ENCODE data around the gene PDGFD. TPM values are rescaled to one million over a fixed set of nuclear protein-coding genes. Genes with fewer than 3 reads are reported as not detected.

Gene PDGFD
- total and polyA plus RNA-seq, 9 donors = 42.8 to 134 (median 77.9) TPM

DNA sequence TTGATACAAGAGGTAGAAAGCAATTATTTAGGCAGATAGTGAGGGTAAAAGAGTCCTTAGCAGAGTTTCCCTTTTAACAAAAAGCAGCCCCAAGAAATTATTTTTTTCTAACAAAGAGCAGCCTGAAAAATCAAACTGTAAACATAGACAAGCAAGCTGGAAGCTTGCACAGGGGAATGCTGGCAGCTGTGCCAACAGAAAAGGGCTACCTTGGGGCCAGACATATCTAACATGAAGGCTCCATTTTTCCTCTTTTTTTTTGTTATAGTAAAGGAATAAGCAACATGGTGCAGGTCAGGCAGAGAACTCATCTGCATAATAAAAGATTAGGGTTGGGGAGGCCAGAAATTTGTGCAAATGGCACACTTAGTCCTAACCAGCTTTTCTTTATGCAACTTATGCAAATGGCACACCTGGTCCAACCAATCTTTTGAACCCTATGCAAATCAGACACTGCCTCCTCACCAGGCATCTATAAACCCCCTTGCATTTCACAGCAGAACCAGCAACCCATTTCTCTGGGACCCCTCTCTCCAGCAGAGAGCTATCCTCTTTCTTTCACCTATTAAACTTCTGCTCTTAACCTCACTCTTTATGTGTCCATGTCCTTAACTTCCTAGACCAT, 41.8 kb downstream of the PDGFD start:
- TF ChIP-seq, protein P1, sequence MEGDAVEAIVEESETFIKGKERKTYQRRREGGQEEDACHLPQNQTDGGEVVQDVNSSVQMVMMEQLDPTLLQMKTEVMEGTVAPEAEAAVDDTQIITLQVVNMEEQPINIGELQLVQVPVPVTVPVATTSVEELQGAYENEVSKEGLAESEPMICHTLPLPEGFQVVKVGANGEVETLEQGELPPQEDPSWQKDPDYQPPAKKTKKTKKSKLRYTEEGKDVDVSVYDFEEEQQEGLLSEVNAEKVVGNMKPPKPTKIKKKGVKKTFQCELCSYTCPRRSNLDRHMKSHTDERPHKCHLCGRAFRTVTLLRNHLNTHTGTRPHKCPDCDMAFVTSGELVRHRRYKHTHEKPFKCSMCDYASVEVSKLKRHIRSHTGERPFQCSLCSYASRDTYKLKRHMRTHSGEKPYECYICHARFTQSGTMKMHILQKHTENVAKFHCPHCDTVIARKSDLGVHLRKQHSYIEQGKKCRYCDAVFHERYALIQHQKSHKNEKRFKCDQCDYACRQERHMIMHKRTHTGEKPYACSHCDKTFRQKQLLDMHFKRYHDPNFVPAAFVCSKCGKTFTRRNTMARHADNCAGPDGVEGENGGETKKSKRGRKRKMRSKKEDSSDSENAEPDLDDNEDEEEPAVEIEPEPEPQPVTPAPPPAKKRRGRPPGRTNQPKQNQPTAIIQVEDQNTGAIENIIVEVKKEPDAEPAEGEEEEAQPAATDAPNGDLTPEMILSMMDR (IDR thresholded peaks at IDR 0.05) = no peak
- no peak for TF ChIP-seq POLR2A (IDR thresholded peaks at IDR 0.05)
- no peak for TF ChIP-seq EP300 (IDR thresholded peaks at IDR 0.05)
- no peaks in the 10 kb centered on the region for H3K27me3 ChIP-seq
- DNase-seq = no peak
- peak overlapping the region in 1 of 2 donors; percentile 1 for H3K27ac ChIP-seq
- no peaks in the 10 kb centered on the region for H3K36me3 ChIP-seq
- no peaks in the 10 kb centered on the region for H3K9me3 ChIP-seq
- H3K4me3 ChIP-seq = no peak overlapping the region
- H3K4me1 ChIP-seq (ENCODE audit: insufficient read depth) = peaks cover 4% of the 10 kb centered on the region
- intact Hi-C loops (cut with DNase I) = no loop called here

DNA sequence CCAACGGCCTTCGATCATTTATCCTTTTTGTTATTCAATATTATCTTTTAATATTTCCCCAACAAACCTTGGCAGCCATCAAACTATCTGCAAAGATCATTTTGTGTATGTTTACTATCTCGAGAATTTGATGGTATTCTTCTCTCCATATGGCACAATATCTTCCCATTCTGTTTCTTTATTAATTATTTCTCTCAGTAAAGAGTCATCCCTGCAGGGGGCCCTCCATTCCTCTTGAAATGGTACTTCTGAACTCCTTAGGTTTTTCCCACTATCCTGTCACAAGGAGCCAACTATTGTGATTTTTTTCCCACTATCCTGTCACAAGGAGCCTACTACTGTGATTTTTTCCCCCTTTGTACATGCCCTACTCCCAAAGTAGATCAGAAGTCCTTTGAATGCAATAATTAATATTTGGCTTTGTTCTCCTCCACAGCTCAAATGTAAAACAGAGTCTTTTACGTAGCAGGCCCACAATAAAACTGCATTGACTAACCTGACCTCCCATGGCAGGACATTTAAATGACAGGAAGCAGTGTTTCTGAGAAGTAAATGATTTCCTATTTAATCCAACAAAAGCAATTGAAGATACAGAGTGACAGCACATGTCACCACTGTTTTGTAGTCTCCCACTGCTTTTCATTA, 43.3 kb downstream of the PDGFD start:
- no peaks in the 10 kb centered on the region for H3K36me3 ChIP-seq
- H3K27ac ChIP-seq = peak overlapping the region in 1 of 2 donors; percentile 1
- 60 to 80% (median 79%) methylated on average over 4 of the region's 4 CpGs for WGBS, 3 donors

DNA sequence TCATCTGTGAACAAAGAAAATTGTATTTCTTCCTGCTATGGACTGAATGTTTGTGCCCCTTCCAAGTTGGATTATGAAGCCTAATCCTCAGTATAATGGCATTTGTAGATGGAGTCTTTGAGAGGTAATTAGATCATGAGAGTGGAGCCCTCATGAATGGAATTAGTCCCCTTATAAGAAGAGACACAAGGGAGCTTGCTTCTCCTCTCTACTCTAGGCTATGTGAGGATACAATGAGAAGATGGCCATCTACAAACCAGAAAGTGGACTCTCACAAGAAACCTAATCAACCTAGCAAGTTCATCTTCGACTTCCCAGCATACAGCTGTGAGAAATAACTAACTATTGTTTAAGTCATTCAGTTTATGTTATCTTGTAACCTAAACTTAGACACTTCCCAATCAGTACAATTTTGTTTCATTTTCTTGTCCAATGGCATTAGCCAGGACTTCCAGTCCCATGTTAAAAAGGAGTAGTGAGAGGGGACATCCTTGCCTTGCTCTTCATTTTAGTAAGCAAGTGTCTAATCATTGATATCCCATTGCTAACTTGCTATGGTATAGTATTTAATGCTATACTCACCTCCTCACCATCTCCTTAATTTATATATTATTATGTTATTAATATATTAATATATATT, 45.7 kb downstream of the PDGFD start:
- TF ChIP-seq, protein P1 (IDR thresholded peaks at IDR 0.05) = no peak
- no peak for TF ChIP-seq EP300 (IDR thresholded peaks at IDR 0.05)
- TF ChIP-seq POLR2A (IDR thresholded peaks at IDR 0.05) = no peak
- H3K4me1 ChIP-seq (ENCODE audit: insufficient read depth) = peaks cover 4% of the 10 kb centered on the region
- no peaks in the 10 kb centered on the region for H3K27me3 ChIP-seq
- no peaks in the 10 kb centered on the region for H3K9me3 ChIP-seq
- no peak overlapping the region for H3K27ac ChIP-seq
- H3K4me3 ChIP-seq = no peak overlapping the region
- no peak for DNase-seq
- intact Hi-C loops (cut with DNase I) = no loop called here
- WGBS, 3 donors = 93 to 98% (median 97%) methylated on average over 1 of the region's 1 CpG
- H3K36me3 ChIP-seq = no peaks in the 10 kb centered on the region

More for the DNA sequence above, 43.3 kb downstream of the PDGFD start:
- intact Hi-C loops (cut with DNase I) = no loop called here
- Histone ChIP-seq H3K9me3 (no peaks in the 10 kb centered on the region), H3K4me3 (no peak overlapping the region), H3K27me3 (no peaks in the 10 kb centered on the region), H3K4me1 (ENCODE audit: insufficient read depth) (peaks cover 4% of the 10 kb centered on the region)
- DNase-seq = peak in 2 of 5 donors; percentile 20 to 33
- TF ChIP-seq, protein P1 (IDR thresholded peaks at IDR 0.05) = no peak
- TF ChIP-seq EP300 (IDR thresholded peaks at IDR 0.05) (no peak), POLR2A (IDR thresholded peaks at IDR 0.05) (no peak)

DNA sequence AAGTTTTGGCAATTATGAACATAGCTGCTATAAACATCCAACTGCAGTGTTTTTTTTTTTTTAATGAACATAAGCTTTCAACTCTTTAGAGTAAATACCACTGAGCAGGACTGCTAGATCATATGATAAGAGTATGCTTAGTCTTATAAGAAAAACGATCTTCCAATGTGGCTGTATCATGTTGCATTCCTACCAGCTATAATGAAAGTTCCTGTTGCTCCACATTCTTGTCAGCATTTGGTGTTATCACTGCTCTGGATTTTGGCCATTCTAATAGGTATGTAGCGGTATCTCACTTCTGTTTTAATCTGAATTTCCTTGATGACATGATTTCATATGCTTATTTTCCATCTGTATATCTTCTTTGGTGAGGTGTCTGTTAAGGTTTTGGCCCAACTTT, 50.4 kb downstream of the PDGFD start:
- no peaks in the 10 kb centered on the region for H3K9me3 ChIP-seq
- intact Hi-C loops (cut with DNase I) = no loop called here
- no peak for TF ChIP-seq EP300 (IDR thresholded peaks at IDR 0.05)
- TF ChIP-seq POLR2A (IDR thresholded peaks at IDR 0.05) = no peak
- TF ChIP-seq, protein P1 (IDR thresholded peaks at IDR 0.05) = no peak
- H3K4me1 ChIP-seq (ENCODE audit: insufficient read depth) = peaks cover 2% of the 10 kb centered on the region
- no peaks in the 10 kb centered on the region for H3K36me3 ChIP-seq
- WGBS, 3 donors = 90 to 96% (median 90%) methylated on average over 2 of the region's 2 CpGs
- H3K4me3 ChIP-seq = no peak overlapping the region
- DNase-seq = no peak
- H3K27ac ChIP-seq = no peak overlapping the region
- no peaks in the 10 kb centered on the region for H3K27me3 ChIP-seq

Measured in ovary (tissue), 9 donors.